ENCODE data around the gene SEC24D.

DNA sequence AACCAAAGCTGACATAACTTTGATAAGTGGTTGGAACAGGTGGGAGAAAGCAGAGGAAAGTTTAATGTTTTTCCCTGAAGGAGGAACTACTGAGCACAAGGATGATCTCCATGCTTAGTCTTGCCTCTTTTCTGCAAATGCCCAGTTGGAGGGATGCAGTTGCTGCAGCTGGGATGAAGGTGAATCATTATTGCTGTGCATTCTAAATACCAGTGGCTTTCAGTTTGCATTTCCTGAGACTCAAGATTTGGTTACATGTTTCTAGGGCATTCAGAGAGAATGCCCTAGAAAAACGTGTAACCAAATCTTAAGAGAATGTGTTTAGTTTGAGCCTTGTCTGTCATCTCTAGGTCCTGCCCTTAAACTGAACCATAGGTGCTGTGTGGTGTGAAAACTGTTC, 108.6 kb downstream of the SEC24D start:
- TF ChIP-seq CTCF (IDR thresholded peaks at IDR 0.05; ENCODE audit: insufficient read depth, low read length, poor library complexity, severe bottlenecking) (no peak), EZH2phosphoT487 (conservative IDR thresholded peaks at IDR 0.05; ENCODE audit: low read length) (no peak)

Data from SU-DHL-6 (cell line).